Ramos (cell line): ENCODE data around the gene DOCK6.
"Not testable (repeated sequence)": the region's sequence is repeated elsewhere in the genome, so short reads cannot be mapped to it uniquely, and the experiment has no call there.

ENCODE experiments used
- in situ Hi-C: fragments of 300-500 bp; cut with MboI; formaldehyde crosslinking; loops from one replicate; pipeline ENCODE4 v1.14.3; 2022; ENCODE audit warnings: low sequenced_read_pairs; ENCODE audit not compliant: unreplicated experiment

The DOCK6 gene

DNA sequence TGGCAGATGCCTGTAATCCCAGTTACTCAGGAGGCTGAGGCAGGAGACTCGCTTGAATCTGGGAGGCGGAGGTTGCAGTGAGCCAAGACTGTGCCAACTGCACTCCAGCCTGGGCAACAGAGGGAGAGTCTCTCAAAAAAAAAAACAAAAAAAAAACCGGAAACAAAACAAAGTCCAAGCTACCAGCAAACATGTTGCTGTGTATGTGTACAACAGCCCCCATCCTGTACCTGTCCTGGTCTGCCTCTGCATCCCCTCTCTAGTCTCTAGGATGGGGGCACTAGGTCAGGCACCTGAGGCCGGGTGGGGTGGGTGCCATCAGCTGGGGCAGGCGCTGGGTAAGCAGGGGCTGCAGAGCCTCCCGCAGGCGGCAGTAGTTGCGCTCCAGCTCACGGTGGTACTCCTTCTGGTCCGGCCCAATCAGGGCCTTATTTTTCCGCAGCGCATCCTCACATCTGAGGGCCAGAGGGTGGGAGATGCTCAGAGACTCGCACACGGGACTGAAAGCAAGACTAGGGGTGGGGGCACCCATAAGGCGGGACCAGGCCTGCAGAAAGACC is 62.2 kb downstream of the DOCK6 start:
- in situ Hi-C loops = loop anchor here (5.0 to 10.0 kb wide), 3 partner anchors 68 to 265 kb away; no protein-coding TSS in a partner anchor

DNA sequence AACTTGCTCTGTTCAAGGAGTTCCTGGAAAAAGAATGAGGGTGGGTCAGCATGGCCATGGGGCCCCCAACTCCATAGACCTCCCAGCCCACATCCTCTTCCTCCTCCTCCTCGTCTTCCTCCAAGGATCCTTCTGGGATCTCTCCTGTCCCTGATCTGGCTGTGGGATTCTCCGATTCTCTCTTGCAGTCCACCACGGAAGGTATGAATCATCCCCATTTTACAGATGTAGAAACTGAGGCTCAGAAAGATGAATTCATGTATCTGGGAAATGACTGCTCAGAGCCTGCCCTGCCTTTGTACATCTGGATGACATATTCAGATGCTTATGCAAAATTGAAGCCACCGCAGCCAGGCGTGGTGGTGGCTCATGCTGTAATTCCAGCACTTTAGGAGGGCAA is 62.8 kb downstream of the DOCK6 start:
- in situ Hi-C loops = no loop called here

DNA sequence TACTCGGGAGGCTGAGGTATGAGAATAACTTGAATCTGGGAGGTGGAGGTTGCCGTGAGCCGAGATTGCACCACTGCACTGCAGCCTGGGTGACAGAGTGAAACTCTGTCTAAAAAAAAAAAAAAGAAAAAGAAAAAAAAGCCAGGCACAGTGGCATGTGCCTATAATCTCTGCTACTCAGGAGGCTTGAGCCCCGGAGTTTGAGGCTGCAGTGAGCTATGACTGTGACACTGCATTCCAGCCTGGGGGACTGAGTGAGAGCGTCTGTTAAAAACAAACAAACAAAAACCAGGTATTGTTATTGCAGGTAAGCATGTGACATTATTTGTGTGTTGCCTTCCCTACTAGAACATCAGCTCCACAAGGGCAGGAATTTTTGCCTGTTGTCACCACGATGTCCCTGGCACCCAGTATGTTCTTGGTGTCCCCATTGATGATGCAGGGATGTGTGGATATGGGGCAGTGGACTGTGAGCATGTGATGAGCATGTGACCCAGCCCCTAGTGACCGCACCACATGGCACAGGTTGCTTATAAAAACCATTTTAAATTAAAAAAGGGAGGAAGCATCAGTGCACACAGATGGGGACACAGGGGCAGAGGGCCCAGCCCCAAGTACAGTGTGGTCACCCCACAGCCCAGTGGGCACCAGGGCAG is 63.4 kb downstream of the DOCK6 start:
- in situ Hi-C loops = no loop called here

DNA sequence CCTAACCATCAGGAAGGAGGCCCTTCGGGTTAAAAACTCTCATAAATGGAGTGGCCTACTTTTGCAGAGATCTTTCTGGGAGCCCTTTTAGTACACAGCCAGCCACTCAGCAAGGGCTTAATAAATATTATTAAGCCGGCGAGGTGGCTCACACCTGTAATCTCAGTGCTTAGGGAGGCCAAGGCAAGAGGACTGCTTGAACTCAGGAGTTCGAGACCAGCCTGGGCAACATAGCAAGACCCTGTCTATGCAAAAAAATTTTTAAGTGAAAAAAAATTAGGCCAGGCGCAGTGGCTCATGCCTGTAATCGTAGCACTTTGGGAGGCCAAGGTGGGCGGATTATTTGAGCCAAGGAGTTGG is 64.2 kb downstream of the DOCK6 start:
- in situ Hi-C loops = no loop called here

DNA sequence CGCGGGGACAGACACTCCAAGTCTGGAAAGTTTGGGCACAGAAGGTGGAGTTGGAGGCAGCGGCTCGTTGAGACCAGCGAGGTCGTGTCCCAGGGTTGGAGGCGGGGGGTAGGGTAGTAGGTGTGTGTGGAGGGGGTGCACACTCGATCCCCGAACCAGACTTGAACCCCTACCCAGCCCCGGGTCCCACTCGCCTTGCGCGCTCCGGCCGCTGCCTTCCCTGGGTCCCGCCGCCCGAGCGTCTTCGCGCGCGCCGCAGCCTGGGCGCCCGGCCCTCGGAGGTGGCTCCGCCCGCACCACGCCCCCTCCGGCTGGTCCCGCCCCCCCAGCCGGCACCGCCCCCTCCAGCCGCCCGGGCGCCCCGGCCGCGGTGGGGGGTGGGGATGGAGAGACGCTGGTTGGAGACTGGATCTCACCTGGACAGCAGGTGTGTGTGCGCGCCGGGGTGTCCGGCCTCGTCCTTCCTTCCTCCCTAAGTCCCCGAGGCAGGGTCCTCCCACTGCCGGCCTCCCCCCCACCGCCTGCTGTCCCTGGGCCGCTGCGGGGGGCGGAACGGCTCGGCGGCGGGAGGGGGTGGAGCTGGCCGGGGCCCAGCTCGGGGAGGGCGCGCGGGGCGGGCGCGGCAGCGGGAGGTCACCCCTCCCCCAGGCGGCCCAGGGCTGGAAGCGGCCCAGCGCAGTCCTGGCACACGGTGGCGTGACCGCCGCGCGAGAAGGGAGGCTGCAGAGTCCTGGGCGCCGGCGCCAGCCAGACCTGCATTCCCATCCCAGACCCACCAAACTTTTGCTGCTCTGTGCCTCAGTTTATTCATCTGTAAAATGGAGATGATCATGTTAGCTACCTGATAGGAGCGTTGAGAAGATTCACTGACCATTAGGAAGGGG is 64.8 kb downstream of the DOCK6 start, which contains the start of gene KANK2:
Gene KANK2 (minus strand): TSS at position 255 of the 884 bp plus-strand sequence. CDS start 3,034 bp downstream, outside the sequence.
- in situ Hi-C loops = no loop called here

DNA sequence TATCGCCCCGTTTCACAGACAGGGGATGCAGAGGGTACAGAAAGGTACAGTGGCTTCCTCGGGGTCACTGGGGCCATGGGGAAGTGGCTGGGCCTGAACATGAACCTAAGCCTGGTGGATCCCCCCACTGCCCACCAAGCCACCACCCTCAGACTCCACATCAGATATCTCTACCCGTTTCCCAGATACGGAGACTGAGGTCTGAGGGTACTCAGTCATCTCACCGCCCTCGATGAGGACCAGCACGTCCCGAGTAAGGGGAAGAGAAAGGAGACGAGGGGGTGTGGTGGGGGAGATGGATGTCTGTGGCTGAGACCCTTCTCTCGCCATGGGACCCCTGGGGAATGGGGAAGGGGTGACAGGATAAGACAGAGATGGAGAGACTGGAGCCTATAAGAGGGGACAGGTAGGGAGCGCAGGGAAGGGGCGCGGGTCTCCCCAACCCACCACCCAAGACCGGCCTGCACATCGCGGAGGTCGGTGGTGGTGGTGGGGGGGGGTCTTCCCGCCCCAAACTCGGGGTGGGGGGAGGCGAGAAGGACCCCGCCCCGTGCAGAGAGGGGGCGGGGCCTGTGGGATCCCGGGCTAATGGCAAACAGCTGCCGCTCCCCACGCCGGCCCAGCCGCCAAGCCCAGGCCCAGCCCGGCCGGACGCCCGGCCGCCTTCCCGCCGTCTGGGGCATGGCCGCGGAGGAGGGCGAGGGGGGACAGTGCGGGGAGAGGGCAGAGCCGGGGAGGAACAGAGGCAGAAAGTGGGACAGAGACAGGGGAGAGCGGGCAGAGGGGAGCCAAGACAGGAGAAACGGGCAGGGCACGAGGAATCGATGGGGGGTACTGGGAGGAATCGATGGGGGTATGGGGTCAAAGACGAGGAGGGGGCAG is 65.7 kb downstream of the DOCK6 start:
- in situ Hi-C loops = no loop called here

DNA sequence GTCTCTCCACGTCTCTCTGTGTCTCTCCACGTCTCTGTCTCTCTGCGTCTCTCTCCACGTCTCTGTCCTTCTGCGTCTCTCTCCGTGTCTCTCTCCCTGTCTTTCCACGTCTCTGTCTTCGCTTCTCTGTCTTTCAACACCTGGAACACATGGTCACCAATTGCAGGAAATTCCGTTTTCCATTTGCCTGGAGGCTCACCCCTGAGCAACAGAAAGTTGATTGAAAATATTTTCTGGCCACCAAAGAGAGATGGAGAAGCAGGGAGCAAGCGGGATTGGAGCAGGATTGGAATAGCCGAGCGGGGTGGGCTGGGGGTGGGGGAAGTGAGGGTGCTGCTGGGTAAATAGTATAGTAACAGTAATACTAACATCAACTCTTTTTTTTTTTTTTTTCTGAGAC is 66.6 kb downstream of the DOCK6 start:
- in situ Hi-C loops = no loop called here

DNA sequence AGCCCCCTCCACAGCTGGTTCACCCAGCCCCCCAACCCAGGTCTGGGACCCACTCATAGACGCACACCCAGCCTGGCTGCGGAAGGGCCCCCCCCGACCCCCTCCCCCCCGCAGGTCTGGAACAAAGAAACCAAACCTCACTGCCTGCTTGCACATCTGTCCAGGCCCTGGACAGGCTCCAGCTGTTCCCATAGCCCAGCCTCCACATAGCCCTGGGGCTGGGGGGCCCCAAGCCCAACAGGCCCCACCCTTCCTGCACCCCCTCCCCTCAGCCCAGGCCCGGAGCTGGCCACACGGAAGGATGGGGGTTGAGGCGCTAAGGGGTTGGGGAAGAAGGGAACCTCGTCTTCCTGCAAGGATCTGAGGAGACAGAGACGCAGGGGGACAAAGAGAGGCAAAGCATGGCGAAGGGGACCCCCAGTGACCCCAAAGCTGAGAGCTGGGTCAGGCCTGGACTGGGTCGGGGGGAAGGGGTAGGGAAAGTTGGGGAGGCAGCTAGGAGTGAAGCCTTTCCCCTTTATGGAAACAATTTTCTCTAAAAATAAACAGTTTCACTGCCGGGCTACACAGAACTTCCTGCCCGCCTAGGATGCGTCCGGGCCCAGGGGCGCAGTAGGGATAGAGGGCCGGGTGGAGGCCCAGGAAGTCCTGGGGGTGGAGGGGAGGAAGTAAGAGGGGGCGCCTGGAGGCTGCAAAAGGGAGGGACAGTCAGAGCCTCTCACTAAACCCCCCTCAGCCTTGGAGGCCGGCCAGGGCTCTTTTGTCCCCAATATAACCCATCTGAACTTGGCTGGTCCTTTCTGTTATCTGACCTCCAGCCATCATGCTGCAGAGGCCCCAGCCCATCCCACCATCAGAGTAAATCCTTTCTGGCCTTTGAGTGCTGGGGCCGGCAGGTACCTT is 67.4 kb downstream of the DOCK6 start:
- in situ Hi-C loops = no loop called here

DNA sequence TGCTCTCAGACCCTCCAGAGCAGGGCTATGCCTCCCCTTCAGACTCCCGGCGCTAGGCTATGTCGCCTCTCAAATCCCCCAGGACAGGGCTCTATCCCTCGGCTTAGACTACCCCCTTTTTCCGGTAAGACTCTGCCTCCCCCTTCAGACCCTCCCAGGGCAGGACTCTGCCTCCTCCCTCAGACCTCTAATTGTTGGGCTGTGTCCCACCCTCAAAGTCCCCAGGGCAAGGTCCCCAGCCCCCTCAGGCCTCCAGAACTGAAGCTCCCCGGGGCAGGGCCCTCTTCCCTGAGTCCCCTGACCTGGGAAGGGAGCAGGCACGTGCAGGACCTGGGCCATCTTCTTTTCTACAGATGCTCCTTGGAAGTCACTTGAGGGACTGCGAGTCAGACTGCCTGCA is 68.2 kb downstream of the DOCK6 start:
- in situ Hi-C loops = no loop called here

DNA sequence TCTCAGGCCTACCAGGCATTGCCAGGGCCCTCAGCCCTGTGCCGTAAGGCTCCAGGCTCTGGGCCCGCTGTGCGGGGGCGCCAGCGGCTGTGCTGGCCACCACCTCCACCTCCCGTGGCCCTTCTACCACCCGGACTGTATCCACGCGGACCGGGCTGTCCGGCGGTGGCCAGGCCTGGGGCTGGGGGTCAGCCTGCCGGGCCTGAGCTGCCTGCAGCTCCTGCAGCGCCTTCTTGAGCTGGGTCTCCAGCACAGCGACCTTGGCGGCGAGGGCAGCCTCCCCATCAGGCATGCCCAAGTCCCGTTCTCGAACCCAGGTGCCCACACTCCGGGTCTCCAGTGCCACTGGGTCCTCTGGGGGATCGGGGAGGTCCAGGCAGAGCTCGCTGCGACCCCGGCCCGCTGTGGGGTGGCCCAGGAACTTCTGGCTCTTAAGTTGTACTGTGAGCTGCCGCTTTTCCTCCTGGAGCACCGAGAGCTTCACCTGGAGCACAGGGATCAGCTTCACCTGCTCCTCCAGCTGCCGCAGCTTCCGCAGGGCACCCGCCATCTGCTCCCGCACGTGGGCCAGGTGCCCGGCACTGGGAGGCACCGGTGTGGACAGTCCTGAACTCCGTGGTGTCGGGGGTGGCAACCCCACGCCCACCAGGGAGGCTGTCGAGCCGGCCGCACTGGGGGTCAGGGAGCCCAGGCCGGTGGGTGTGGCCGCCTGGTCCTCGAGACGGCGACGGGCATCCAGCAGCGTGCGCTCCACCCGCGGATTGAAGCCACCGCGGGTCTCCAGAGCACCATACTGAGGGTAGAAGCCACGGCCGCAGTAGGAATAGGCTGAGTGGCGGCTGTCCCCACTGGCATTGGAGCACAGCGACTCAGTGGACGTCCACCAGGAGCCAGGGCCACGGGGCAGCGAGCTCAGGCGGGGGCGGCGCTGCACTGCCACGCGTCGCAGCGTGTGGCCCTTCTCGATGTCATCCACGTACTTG is 69.1 kb downstream of the DOCK6 start:
- in situ Hi-C loops = no loop called here

DNA sequence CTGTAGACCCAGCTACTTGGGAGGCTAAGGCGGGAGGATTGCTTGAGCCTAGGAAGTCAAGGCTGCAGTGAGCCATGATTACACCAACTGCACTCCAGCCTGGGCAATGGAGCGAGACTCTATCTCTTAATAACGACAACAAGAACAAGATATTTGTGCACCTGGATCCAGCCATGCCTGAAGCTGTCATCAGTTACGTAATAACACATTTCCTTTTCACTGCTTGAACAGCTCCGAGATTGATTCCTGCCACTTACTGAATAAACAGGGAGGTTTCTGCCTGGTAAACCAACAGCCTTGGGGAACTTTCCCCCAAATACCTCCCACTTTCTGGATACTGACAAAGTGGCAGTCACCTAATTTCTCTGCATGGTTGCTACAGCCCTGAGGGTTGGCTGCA is 70.4 kb downstream of the DOCK6 start:
- in situ Hi-C loops = no loop called here

DNA sequence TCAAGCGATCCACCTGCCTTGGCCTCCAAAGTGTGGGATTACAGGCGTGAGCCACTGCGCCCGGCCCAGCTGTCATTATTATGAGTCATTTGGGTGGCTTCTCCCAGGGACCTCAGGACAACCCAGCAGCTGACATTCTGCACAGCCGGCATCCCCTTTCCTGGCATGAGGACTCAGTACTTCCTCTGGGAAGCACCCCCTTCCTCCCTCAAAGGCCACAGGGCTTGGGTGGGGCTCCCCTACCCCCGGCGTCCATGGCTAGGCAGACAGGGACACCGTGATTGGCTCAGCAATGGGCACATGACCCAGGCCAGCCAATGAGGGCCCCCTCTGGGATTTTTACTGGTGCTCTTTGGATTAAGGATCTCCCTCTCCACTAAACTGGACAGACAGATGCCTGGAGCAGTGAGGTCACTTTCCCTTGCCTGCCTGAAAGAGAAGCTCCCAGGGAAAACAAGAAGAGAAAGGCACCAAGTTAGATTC is 71.0 kb downstream of the DOCK6 start:
- in situ Hi-C loops = no loop called here

DNA sequence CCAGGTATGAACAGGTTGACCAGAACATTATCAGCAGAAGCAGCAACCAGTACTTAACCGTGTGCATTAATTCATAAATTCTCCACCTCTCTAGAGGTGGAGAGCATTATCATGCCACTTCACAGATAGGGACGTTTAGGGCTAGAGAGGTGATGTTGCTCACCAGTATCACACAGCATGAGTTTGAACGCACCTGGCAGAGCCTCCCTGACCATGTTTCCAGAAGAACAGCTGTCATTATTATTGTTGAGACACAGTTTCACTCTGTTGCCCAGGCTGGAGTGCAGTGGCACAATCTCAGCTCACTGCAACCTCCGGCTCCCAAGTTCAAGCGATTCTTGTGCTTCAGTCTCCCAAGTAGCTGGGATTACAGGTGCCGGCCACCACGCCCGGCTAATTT is 71.8 kb downstream of the DOCK6 start:
- in situ Hi-C loops = no loop called here

DNA sequence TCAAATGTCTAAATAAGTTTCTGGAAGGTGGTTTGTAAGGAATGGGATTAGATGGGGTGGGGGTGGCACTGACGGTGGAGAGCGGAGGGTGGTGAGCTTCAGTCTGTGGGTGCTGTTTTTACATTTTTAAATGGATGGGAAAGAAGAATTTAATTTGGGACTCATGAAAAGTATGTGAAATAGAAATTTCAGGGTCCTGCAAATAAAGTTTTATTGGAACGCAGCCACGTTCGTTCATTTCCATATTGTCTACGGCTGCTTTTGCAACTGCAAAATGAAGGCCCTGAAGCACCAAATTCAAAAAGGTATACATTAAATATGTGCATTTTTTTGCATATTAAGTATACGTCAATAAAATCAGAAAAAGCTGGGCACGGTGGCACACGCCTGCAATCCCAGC is 74.9 kb downstream of the DOCK6 start:
- in situ Hi-C loops = no loop called here

DNA sequence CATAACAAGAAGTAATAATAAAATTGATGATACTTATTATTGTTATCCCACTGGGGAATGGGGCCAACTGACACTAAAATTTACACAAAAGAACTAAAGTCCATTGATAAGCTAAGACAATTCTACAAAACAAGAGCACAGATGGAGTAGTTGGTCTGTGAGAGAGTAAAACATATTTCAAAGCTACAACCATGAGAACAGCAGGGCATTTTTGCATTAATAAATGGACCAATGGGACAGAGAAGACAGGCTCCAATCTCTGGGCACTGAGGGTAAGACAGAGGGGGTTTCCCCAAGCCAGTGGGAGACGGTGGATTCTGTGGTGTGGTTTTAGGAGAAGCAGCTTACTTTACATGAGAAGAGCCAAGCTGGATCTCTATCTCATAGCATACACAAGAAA is 79.3 kb downstream of the DOCK6 start:
- in situ Hi-C loops = no loop called here

DNA sequence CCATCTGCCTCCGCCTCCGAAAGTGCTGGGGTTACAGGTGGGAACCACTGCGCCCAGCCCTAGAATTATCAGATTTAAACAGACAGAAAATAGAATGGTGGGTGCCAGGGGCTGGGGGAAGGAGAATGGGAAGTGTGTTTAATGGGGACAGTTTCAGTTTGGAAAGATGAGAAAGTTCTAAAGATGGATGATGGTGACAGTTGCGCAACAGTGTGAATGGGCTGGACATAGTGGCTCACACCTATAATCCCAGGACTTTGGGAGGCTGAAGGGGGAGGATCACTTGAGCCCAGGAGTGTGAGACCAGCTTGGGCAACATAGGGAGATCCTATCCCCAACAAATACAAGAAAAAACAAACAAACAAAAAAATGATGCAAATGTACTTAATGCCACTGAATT is 80.8 kb downstream of the DOCK6 start:
- in situ Hi-C loops = no loop called here

DNA sequence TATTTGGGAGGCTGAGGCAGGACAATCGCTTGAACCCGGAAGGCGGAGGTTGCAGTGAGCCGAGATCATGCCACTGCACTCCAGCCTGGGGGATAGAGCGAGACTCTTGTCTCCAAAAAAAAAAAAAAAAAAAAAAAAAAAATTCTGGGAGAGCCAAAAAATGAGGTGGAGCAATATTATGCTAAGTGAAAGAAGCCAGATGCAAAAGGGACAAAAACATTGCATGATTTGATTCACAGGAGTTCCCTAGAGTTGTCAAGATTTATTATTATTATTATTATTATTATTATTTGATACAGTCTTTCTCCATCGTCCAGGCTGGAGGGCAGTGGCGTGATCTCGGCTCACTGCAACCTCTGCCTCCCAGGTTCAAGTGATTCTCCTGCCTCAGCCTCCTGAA is 81.3 kb downstream of the DOCK6 start:
- in situ Hi-C loops = not testable (repeated sequence)

DNA sequence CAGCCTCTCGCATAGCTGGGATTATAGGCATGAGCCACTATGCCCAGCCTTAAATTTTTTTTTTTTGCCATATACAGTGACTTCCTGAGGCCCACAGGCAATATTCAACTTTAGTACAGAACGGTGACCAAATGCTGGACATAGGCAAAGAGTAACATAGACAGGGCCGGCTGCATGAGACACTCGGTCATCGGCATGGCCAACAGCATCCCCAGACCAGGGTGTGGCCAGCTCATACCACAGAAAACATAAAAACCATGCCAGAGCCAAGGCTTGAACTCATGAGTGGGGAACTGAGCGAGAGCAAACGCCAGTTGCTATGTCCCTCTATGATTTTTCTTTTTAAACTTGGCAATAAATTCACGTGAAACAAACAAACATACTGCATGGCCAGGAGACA is 82.0 kb downstream of the DOCK6 start:
- in situ Hi-C loops = no loop called here
